K562 (cell line): ENCODE measurements around the gene SPATA45. TPM values are rescaled to one million over a fixed set of nuclear protein-coding genes. Genes with fewer than 3 reads are reported as not detected.
A peak's percentile ranks its signal among the peaks of the same experiment; 100 is the strongest.

Experiments used
- ATF1 ChIP-seq, 2 experiments: fragments of 450-650 bp in 1 of 2; IDR thresholded peaks; 2 replicates each; pipeline ENCODE4 v1.6.1; 2016; ENCODE audit warnings: missing compliant biosample characterization in 1 of 2, missing genetic modification characterization in 1 of 2
- EHMT2 ChIP-seq: fragments of 450-650 bp; IDR thresholded peaks from 2 replicates; pipeline ENCODE4 v1.6.1; 2018; ENCODE audit warnings: antibody characterized with exemption
- LEF1 ChIP-seq: fragments of 450-650 bp; IDR thresholded peaks from 2 replicates; pipeline ENCODE4 v1.6.1; 2016; ENCODE audit warnings: mild to moderate bottlenecking
- MAZ ChIP-seq, 2 experiments: fragments of 450-650 bp in 1 of 2; sonication (generic) in 1 of 2; formaldehyde crosslinking; IDR thresholded peaks in 1 of 2; conservative IDR thresholded peaks in 1 of 2; 2 replicates each; pipeline versions ENCODE4 v1.4.0 to v1.5.0; 2020; ENCODE audit warnings: mild to moderate bottlenecking in 1 of 2, missing genetic modification reagents in 1 of 2
- NUFIP1 ChIP-seq: fragments of 450-650 bp; IDR thresholded peaks from 2 replicates; pipeline ENCODE4 v1.6.1; 2018; ENCODE audit not compliant: partially characterized antibody
- SRF ChIP-seq, 2 experiments: fragments of 250-450, 450-650 bp in 1 of 2; sonication (Bioruptor Pico) in 1 of 2; sonication (generic) in 1 of 2; formaldehyde crosslinking; IDR thresholded peaks; 2 replicates each; pipeline versions ENCODE4 v1.5.0 to v1.5.1; 2020 to 2022; ENCODE audit warnings: mild to moderate bottlenecking in 1 of 2, missing genetic modification reagents in 1 of 2
- U2AF2 ChIP-seq: fragments of 200-400 bp; formaldehyde crosslinking; optimal IDR thresholded peaks from 2 replicates; pipeline ENCODE3; 2017; ENCODE audit warnings: low read depth, mild to moderate bottlenecking, low read length
- XRCC4 ChIP-seq: IDR thresholded peaks from one replicate; pipeline ENCODE4 v1.6.1; 2011; ENCODE audit not compliant: insufficient read depth, insufficient read length; ENCODE audit errors: extremely low read depth
- ZNF24 ChIP-seq: fragments of 450-650 bp; IDR thresholded peaks from 2 replicates; pipeline ENCODE4 v1.6.1; 2016
- ZNF311 ChIP-seq: fragments of 250-450 bp; sonication (Bioruptor Pico); IDR thresholded peaks from 2 replicates; pipeline ENCODE4 v1.4.0; 2020; ENCODE audit warnings: mild to moderate bottlenecking, moderate library complexity
- polyA plus RNA-seq, 8 experiments: library from polyadenylated mRNA; depleted of rRNA in 4 of 8; stranded (reverse) in 5 of 8; unstranded in 3 of 8; fragments of >200 nt; fragmentation: Nextera tagmentation in 2 of 8; fragmentation: Illumina TruSeq in 1 of 8; extraction: Ambion mirVana in 2 of 8; extraction: Trizol in 1 of 8; gene quantifications; 2 replicates each; pipeline versions ENCODE4 v1.2.1 to v1.2.3, GENCODE V29; 2011 to 2014; ENCODE audit warnings: inconsistent platforms in 1 of 8, missing spikeins in 1 of 8
- total RNA-seq, 7 experiments: library from RNA; depleted of rRNA in 6 of 7; stranded (reverse); fragments of >200 nt in 6 of 7; fragmentation: Illumina TruSeq in 2 of 7; extraction: Trizol in 2 of 7; gene quantifications; 2 replicates each; pipeline versions ENCODE4 v1.2.1 to v1.2.3, GENCODE V29; 2011 to 2021; ENCODE audit warnings: low replicate concordance in 1 of 7
- TF ChIP-seq, protein P1 (sequence below): fragments of 450-650 bp; conservative IDR thresholded peaks from 2 replicates; pipeline ENCODE4 v1.6.1; 2016; ENCODE audit warnings: missing genetic modification characterization, low read depth, mild to moderate bottlenecking, missing compliant biosample characterization, moderate library complexity
- TF ChIP-seq, protein P2 (sequence below): sonication (generic); formaldehyde crosslinking; IDR thresholded peaks from 2 replicates; pipeline ENCODE4 v1.8.0; 2023; ENCODE audit warnings: mild to moderate bottlenecking, missing genetic modification reagents

Gene SPATA45
- total and polyA plus RNA-seq, 9 of the 15 experiments (the other 6 are each of a cell fraction or from before 2014, with no cell fraction given) = 0.18 TPM; not detected in 8

DNA sequence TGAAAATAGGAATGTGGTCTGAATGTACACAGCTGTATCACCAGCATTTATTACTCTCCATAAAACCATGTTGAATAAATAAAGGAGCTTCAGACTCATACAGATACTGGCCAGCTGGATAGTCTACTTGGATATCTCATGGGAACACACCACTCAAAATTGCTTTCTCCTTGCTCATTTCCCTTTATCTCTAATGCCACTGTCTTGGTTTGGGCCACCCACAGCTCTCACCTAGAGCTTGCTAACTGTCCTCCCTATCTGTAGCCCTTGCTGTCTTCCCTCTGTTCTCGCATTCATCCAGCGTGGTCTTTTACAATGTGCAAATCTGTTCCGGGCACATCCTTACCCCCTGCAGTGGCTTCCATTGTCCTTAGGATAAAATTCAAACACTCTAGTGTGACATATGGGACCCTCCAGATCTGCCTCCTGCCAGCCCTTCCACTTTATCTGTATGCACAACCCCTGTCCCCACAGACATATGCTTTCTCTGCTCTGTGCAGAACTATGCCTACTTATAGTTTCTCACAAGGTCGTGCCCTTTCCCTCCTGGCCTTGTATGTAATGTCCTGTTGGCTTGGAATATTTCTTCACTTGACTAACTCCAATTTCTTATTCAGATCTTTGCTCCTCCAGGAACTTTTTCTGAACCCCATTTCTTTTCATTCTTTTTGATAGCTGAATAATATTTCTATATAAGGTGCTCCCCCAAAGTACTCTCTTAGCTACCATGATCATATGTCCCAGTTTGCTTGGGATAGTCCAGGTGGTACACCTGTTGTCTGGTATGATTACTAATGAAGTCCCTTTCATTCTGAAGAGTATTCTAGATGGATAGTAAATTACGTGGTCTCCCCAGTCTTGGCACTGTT is 13.5 kb upstream of the SPATA45 start (continued):
- TF ChIP-seq U2AF2 (no peak), NUFIP1 (no peak), ZNF311 (CRISPR knock-in tag) (peak; percentile 88), ZNF24 (peak; percentile 53), EHMT2 (peak; percentile 85), LEF1 (peak; percentile 84), ATF1 (CRISPR knock-in tag; IDR thresholded peaks at IDR 0.05) (no peak), ATF1 (tag; IDR thresholded peaks at IDR 0.05) (no peak), SRF (CRISPR knock-in tag; IDR thresholded peaks at IDR 0.05) (peak in 1 of 2 experiments; percentile 22; a peak in 1 of 4 replicates), XRCC4 (no peak), MAZ (CRISPR knock-in tag; conservative IDR thresholded peaks at IDR 0.05 in 1 of 2, IDR thresholded peaks at IDR 0.05 in 1 of 2) (peak in 1 of 2 experiments; percentile 44; a peak in 1 of 4 replicates)
- TF ChIP-seq, protein P1, sequence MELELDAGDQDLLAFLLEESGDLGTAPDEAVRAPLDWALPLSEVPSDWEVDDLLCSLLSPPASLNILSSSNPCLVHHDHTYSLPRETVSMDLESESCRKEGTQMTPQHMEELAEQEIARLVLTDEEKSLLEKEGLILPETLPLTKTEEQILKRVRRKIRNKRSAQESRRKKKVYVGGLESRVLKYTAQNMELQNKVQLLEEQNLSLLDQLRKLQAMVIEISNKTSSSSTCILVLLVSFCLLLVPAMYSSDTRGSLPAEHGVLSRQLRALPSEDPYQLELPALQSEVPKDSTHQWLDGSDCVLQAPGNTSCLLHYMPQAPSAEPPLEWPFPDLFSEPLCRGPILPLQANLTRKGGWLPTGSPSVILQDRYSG (tag) = peak; percentile 52; the same call in 1 of the 2 replicates
- TF ChIP-seq, protein P2, sequence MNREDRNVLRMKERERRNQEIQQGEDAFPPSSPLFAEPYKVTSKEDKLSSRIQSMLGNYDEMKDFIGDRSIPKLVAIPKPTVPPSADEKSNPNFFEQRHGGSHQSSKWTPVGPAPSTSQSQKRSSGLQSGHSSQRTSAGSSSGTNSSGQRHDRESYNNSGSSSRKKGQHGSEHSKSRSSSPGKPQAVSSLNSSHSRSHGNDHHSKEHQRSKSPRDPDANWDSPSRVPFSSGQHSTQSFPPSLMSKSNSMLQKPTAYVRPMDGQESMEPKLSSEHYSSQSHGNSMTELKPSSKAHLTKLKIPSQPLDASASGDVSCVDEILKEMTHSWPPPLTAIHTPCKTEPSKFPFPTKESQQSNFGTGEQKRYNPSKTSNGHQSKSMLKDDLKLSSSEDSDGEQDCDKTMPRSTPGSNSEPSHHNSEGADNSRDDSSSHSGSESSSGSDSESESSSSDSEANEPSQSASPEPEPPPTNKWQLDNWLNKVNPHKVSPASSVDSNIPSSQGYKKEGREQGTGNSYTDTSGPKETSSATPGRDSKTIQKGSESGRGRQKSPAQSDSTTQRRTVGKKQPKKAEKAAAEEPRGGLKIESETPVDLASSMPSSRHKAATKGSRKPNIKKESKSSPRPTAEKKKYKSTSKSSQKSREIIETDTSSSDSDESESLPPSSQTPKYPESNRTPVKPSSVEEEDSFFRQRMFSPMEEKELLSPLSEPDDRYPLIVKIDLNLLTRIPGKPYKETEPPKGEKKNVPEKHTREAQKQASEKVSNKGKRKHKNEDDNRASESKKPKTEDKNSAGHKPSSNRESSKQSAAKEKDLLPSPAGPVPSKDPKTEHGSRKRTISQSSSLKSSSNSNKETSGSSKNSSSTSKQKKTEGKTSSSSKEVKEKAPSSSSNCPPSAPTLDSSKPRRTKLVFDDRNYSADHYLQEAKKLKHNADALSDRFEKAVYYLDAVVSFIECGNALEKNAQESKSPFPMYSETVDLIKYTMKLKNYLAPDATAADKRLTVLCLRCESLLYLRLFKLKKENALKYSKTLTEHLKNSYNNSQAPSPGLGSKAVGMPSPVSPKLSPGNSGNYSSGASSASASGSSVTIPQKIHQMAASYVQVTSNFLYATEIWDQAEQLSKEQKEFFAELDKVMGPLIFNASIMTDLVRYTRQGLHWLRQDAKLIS (CRISPR knock-in tag) = peak; percentile 64; the same call in 1 of the 2 replicates
